ENCODE data around the gene BUD31. TPM values are rescaled to one million over a fixed set of nuclear protein-coding genes. Genes with fewer than 3 reads are reported as not detected.

BUD31 gene
- total and polyA plus RNA-seq, 2 of the 13 experiments (the other 11 are each of a cell fraction or from before 2014, with no cell fraction given), result 35.1 to 79.1 TPM

GRCh38 chr7:99407872-99408378, 844 bp upstream of the BUD31 start (continued):
- TF ChIP-seq ETS1 (CRISPR knock-in tag; IDR thresholded peaks at IDR 0.05), result no peak
- TF ChIP-seq ZNF558 (CRISPR knock-in tag; IDR thresholded peaks at IDR 0.05; ENCODE audit: borderline replicate concordance), result no peak
- no peak for TF ChIP-seq ZNF619 (CRISPR knock-in tag; IDR thresholded peaks at IDR 0.05)
- TF ChIP-seq ZMYM4 (CRISPR knock-in tag; IDR thresholded peaks at IDR 0.05), result 0 out of 2 replicates have a peak, but pooled peaks have one; percentile 6
- 0 out of 2 replicates have a peak, but pooled peaks have one; percentile 12 for TF ChIP-seq ZNF556 (CRISPR knock-in tag; IDR thresholded peaks at IDR 0.05; ENCODE audit: borderline replicate concordance)
- TF ChIP-seq PHF20 (CRISPR knock-in tag; IDR thresholded peaks at IDR 0.05), result no peak
- peak; percentile 76; the same call in 1 of the 2 replicates for TF ChIP-seq ZNF318 (CRISPR knock-in tag; IDR thresholded peaks at IDR 0.05)
- no peak for TF ChIP-seq ZHX1 (CRISPR knock-in tag; IDR thresholded peaks at IDR 0.05; ENCODE audit: low read depth)
- TF ChIP-seq ZBTB43 (CRISPR knock-in tag; conservative IDR thresholded peaks at IDR 0.05), result no peak
- peak; percentile 59; the same call in 1 of the 2 replicates for TF ChIP-seq EED (CRISPR knock-in tag; IDR thresholded peaks at IDR 0.05)
- peak; percentile 27; the same call in 1 of the 2 replicates for TF ChIP-seq DRAP1 (CRISPR knock-in tag; IDR thresholded peaks at IDR 0.05)
- no peak for TF ChIP-seq ZNF549 (CRISPR knock-in tag; IDR thresholded peaks at IDR 0.05)

All from HepG2 (cell line).